Gastrocnemius medialis (tissue), 4 donors: Measurements from ENCODE around the gene SPEN.

Source experiments
- CTCF ChIP-seq, 5 experiments: fragments of 450-650 bp in 3 of 5; fragments of 200-600 bp in 2 of 5; sonication (generic) in 2 of 5; IDR thresholded peaks in 4 of 5; conservative IDR thresholded peaks in 1 of 5; 1 replicate in 4 of 5; 2 replicates in 1 of 5; pipeline ENCODE4 v1.5.1; 2016 to 2019; ENCODE audit warnings: antibody characterized with exemption in 5 of 5, mild to moderate bottlenecking in 3 of 5, moderate library complexity in 3 of 5
- POLR2A ChIP-seq, 2 donors: fragments of 450-650 bp; IDR thresholded peaks; one replicate each; pipeline ENCODE4 v1.6.1; 2017; ENCODE audit warnings: antibody characterized with exemption in 2 of 2, mild to moderate bottlenecking in 2 of 2, moderate library complexity in 2 of 2

- TF ChIP-seq CTCF (IDR thresholded peaks at IDR 0.05 in 4 of 5, conservative IDR thresholded peaks at IDR 0.05 in 1 of 5) (no peak), POLR2A (IDR thresholded peaks at IDR 0.05) (no peak)
Observed at GRCh38 chr1:15867288-15867687, 19.8 kb downstream of the SPEN start.
